Measurements from ENCODE around the gene CABP7. TPM values are rescaled to one million over a fixed set of nuclear protein-coding genes. Genes with fewer than 3 reads are reported as not detected.

The CABP7 gene
- total and polyA plus RNA-seq, 9 donors: 0.04 to 0.23 (median 0.07) TPM; not detected in 6

DNA sequence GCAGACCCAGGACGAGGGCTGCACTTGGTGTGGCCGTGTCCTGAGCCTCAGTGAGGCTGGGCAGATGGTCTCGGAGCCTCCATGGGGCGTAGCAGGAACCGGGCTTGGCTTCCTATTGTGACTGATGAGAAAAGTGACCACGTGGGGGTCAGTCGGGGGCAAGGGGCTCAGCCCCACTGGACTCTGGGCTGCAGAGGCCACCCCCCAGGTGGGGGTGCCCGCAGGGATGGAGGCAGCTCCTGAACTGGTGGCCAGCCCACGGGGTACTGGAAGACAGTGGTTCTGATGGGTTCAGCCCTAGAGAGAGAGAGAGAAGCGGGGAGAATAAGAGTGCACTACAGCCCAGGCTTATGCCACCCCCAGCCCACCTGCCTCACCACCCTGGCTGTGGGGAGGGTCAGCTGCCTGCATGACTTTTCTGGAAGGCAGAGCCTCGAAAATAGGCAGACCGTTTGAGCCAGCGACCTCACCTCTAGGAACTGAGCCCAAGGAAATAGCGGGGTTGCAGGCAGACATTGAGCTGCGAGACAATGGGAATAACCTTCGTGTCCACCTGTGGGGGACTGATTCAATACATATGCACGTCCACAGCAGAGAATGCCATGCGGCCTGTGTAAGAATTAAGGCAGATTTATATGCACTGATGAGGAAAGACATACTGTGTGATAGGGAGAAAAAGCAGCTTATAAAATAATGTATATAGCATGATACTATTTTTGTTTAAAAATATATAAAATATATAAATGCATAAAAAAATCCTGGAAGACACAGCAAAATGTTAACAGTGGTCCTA is 11.5 kb downstream of the CABP7 start:
- Histone ChIP-seq H3K36me3 (no peaks in the 10 kb centered on the region), H3K4me1 (ENCODE audit: insufficient read depth) (no peaks in the 10 kb centered on the region), H3K9me3 (no peaks in the 10 kb centered on the region), H3K4me3 (no peak overlapping the region), H3K27ac (no peak overlapping the region), H3K27me3 (no peaks in the 10 kb centered on the region)
- DNase-seq: no peak
- 76 to 79% (median 78%) methylated on average over 18 of the region's 18 CpGs for WGBS, 3 donors
- TF ChIP-seq CTCF (IDR thresholded peaks at IDR 0.05) (no peak), POLR2A (IDR thresholded peaks at IDR 0.05) (no peak), EP300 (IDR thresholded peaks at IDR 0.05) (no peak)
- intact Hi-C loops (cut with DNase I): no loop called here

- no peaks in the 10 kb centered on the region for H3K9me3 ChIP-seq
- 72 to 82% (median 77%) methylated on average over 6 of the region's 6 CpGs for WGBS, 3 donors
- no peak overlapping the region for H3K27ac ChIP-seq
- no peak for TF ChIP-seq CTCF (IDR thresholded peaks at IDR 0.05)
- no peak for TF ChIP-seq EP300 (IDR thresholded peaks at IDR 0.05)
- TF ChIP-seq POLR2A (IDR thresholded peaks at IDR 0.05): no peak
- no peaks in the 10 kb centered on the region for H3K27me3 ChIP-seq
- intact Hi-C loops (cut with DNase I): no loop called here
- H3K4me1 ChIP-seq (ENCODE audit: insufficient read depth): no peaks in the 10 kb centered on the region
- no peak overlapping the region for H3K4me3 ChIP-seq
- DNase-seq: no peak
- no peaks in the 10 kb centered on the region for H3K36me3 ChIP-seq
Measured at GRCh38 chr22:29732883-29733282, 13.1 kb downstream of the CABP7 start.

DNA sequence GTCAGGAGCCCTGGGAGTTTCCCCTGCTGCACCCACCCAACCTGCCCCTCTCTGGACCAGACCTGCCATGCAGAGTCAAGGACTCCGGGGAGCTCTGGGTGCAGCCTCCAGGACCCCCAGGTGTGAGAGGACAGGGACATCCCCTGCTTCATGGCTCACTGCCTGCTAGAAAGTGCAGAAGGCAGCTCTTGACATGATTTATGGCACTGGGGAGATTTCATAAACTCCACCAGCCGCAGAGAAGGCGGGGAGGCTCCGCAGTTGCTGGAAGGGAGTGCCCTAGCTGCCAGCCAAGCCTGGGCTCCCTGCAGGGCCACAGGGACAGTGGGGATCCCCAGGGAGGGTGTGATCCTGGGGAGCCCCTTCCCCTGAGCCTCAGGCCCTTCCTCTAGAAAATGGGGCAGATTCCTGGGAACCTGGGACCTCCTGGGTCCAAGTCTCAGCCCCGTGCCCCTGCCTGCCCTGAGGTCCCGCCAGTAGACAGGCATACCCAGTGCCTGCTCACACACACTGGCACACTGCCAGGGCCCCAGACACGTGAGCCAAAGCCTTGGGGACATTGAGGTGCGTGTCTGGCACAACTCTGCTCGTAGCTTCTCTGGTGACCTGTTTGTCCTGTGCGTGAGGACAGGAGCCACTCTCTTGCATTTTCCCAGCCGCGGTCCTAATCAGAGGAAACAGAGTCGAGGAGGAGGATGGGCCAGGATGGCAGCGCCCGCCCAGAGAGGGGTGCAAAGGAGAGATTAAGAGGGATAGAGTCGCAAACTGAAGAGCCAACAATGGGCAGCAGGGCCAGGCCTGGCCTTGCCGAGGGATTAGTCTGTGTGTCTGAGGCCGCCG is 13.8 kb downstream of the CABP7 start:
- no peak for DNase-seq
- Histone ChIP-seq H3K27me3 (no peaks in the 10 kb centered on the region), H3K4me1 (ENCODE audit: insufficient read depth) (no peaks in the 10 kb centered on the region), H3K36me3 (no peaks in the 10 kb centered on the region), H3K9me3 (no peaks in the 10 kb centered on the region), H3K4me3 (no peak overlapping the region), H3K27ac (no peak overlapping the region)
- 78 to 82% (median 81%) methylated on average over 17 to 19 of the region's 19 CpGs for WGBS, 3 donors
- intact Hi-C loops (cut with DNase I): no loop called here
- no peak for TF ChIP-seq CTCF (IDR thresholded peaks at IDR 0.05)
- TF ChIP-seq EP300 (IDR thresholded peaks at IDR 0.05): no peak
- TF ChIP-seq POLR2A (IDR thresholded peaks at IDR 0.05): no peak

DNA sequence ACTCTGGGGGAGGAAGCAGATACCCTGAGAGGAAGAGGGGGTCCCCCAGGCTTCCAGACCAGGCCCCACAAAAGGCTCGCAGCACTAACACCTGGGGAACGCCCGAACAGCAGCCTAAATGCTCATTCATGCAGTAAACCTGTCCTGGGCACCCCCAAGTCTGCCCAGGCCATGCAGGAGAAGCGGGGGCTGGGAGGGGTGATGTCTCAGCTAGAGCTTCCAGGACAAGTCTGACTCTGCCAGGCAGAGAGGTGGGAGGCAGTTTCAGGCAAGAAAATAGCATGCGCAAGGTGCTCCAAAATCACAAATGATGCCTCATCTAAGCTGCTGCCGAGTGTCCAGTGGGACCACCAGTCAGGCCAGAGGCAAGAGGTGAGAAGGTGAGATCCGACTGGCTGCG is 14.6 kb downstream of the CABP7 start:
- no peak overlapping the region for H3K4me3 ChIP-seq
- no peaks in the 10 kb centered on the region for H3K27me3 ChIP-seq
- WGBS, 3 donors: 92 to 94% (median 93%) methylated on average over 8 of the region's 8 CpGs
- no peaks in the 10 kb centered on the region for H3K9me3 ChIP-seq
- H3K36me3 ChIP-seq: no peaks in the 10 kb centered on the region
- no peak for DNase-seq
- intact Hi-C loops (cut with DNase I): no loop called here
- TF ChIP-seq EP300 (IDR thresholded peaks at IDR 0.05): no peak
- no peak overlapping the region for H3K27ac ChIP-seq
- no peaks in the 10 kb centered on the region for H3K4me1 ChIP-seq (ENCODE audit: insufficient read depth)
